Posterior vena cava (tissue), 2 donors: ENCODE data around the gene STXBP1. TPM values are rescaled to one million over a fixed set of nuclear protein-coding genes. Genes with fewer than 3 reads are reported as not detected.
"Not testable (repeated sequence)": the region's sequence is repeated elsewhere in the genome, so short reads cannot be mapped to it uniquely, and the experiment has no call there.

Experiments
- DNase-seq: peaks from one replicate; pipeline ENCODE4 v3.0.0-alpha.2; 2020; ENCODE audit warnings: low spot score
- intact Hi-C, 2 donors: fragments of 100-400 bp; cut with DNase I; formaldehyde crosslinking; loops; one replicate each; pipeline versions ENCODE4 v1.14.1 to v1.14.2; 2022 to 2023
- total RNA-seq, 2 donors: library from RNA; stranded (reverse); fragmentation: NEBNext Ultra II Directional; extraction: Animal tissue kit (Norgen Biotek cat#: 25700); gene quantifications; one replicate each; pipeline ENCODE4 v1.2.1, GENCODE V29; 2021
- donor health status: DM: yes; HTN: yes; CAD: no.
- donor health status: DM: yes; HTN: yes; CAD: no.

The STXBP1 gene
- total RNA-seq, 2 donors from 2014 or later: 69.4 to 80.3 TPM

GRCh38 chr9:127574072-127574993 lies 37.7 kb upstream of the STXBP1 start:
- intact Hi-C loops: no loop called here
- no peak for DNase-seq

- DNase-seq: no peak
- intact Hi-C loops: no loop called here
Observed at GRCh38 chr9:127575875-127576778, 36.0 kb upstream of the STXBP1 start.

- intact Hi-C loops, DNase-seq: not testable (repeated sequence)
Observed at GRCh38 chr9:127577194-127577593, 34.9 kb upstream of the STXBP1 start.

GRCh38 chr9:127578627-127578951 lies 33.5 kb upstream of the STXBP1 start:
- intact Hi-C loops: no loop called here
- DNase-seq: no peak

- intact Hi-C loops: no loop called here
- peak; percentile 98 for DNase-seq
Observed at GRCh38 chr9:127578952-127579853, 32.9 kb upstream of the STXBP1 start.

- DNase-seq: no peak
- intact Hi-C loops: loop anchor here in 1 of 2 donors (5.0 kb wide), 1 partner anchor 283 kb away; no protein-coding TSS in a partner anchor
Observed at GRCh38 chr9:127580366-127580765, 31.7 kb upstream of the STXBP1 start.

- intact Hi-C loops: loop anchor here in 1 of 2 donors (5.0 kb wide), 1 partner anchor 284 kb away; no protein-coding TSS in a partner anchor
- no peak for DNase-seq
Observed at GRCh38 chr9:127580879-127581475, 31.1 kb upstream of the STXBP1 start.

GRCh38 chr9:127584474-127584805 lies 27.6 kb upstream of the STXBP1 start:
- intact Hi-C loops: loop anchor here in 1 of 2 donors (5.0 kb wide), 1 partner anchor 287 kb away; no protein-coding TSS in a partner anchor
- not testable (repeated sequence) for DNase-seq

GRCh38 chr9:127585161-127585819 lies 26.8 kb upstream of the STXBP1 start:
- no peak for DNase-seq
- intact Hi-C loops: loop anchor here (5.0 kb wide), 2 partner anchors 83 to 147 kb away; no protein-coding TSS in a partner anchor

- DNase-seq: no peak
- intact Hi-C loops: loop anchor here (2.0 to 5.0 kb wide), 3 partner anchors 79 to 146 kb away; no protein-coding TSS in a partner anchor
Observed at GRCh38 chr9:127586096-127586495, 26.0 kb upstream of the STXBP1 start.

GRCh38 chr9:127586537-127586936 lies 25.5 kb upstream of the STXBP1 start:
- DNase-seq: peak; percentile 91
- intact Hi-C loops: loop anchor here (2.0 to 5.0 kb wide), 3 partner anchors 80 to 146 kb away; no protein-coding TSS in a partner anchor

GRCh38 chr9:127587966-127588365 lies 24.1 kb upstream of the STXBP1 start:
- DNase-seq: no peak
- intact Hi-C loops: loop anchor here (2.0 to 5.0 kb wide), 3 partner anchors 81 to 144 kb away; no protein-coding TSS in a partner anchor

GRCh38 chr9:127588740-127589506 lies 23.2 kb upstream of the STXBP1 start:
- intact Hi-C loops: loop anchor here (5.0 kb wide), 2 partner anchors 87 to 143 kb away; no protein-coding TSS in a partner anchor
- DNase-seq: no peak

GRCh38 chr9:127589955-127590370 lies 22.1 kb upstream of the STXBP1 start:
- intact Hi-C loops: loop anchor here (5.0 kb wide), 4 partner anchors 88 to 332 kb away; no protein-coding TSS in a partner anchor
- no peak for DNase-seq

- DNase-seq: no peak
- intact Hi-C loops: no loop called here
Observed at GRCh38 chr9:127595611-127596010, 16.5 kb upstream of the STXBP1 start.

GRCh38 chr9:127598839-127599549 lies 13.1 kb upstream of the STXBP1 start:
- intact Hi-C loops: no loop called here
- DNase-seq: no peak
